ENCODE data around the gene RASSF1. TPM values are rescaled to one million over a fixed set of nuclear protein-coding genes. Genes with fewer than 3 reads are reported as not detected.

Gene RASSF1
- total and polyA plus RNA-seq, 10 of the 15 experiments (the other 5 are each of a cell fraction or from before 2014, with no cell fraction given), result 4.4 to 59.6 (median 37.2) TPM

GRCh38 chr3:50341996-50342650, 1.5 kb upstream of the RASSF1 start:
- DNase-seq (ENCODE audit: low read depth, low spot score), result no peak
- peaks cover 8% of the 10 kb centered on the region; the same call in 1 of the 2 replicates for H3K4me1 ChIP-seq (ENCODE audit: control insufficient read depth, insufficient read depth, low read length)
- WGBS (ENCODE audit: insufficient coverage, insufficient replicate concordance, low lambda C conversion rate, missing lambda C conversion rate), result 79% methylated on average over 12 of the region's 13 CpGs
- ChIA-PET POLR2A (interaction anchor here (0.7 to 7.0 kb wide), 3 partner anchors 8 to 107 kb away, joined by 3 to 84 read pairs (median 3); partner anchors contain the start of genes CYB561D2 and NPRL2), RAD21 (ENCODE audit: unreplicated experiment) (no interaction called here), SMC1A (ENCODE audit: uncharacterized antibody, unreplicated experiment) (no interaction called here), CTCF (no interaction called here)
- H3K27ac ChIP-seq (ENCODE audit: control insufficient read depth, insufficient read depth), result no peak overlapping the region
- no peak for TF ChIP-seq CHD1 (IDR thresholded peaks at IDR 0.05; ENCODE audit: low read depth, low read length)
- no peak for TF ChIP-seq JUNB (IDR thresholded peaks at IDR 0.05)
- no peak for TF ChIP-seq RB1 (IDR thresholded peaks at IDR 0.05; ENCODE audit: borderline replicate concordance)
- no peak for TF ChIP-seq RUNX3 (IDR thresholded peaks at IDR 0.05; ENCODE audit: low read length)
- TF ChIP-seq NFYB (IDR thresholded peaks at IDR 0.05; ENCODE audit: insufficient read depth, low read depth, low read length), result no peak
- TF ChIP-seq NFYA (IDR thresholded peaks at IDR 0.05; ENCODE audit: borderline replicate concordance, low read depth, low read length), result no peak
- TF ChIP-seq NFXL1 (IDR thresholded peaks at IDR 0.05; ENCODE audit: borderline replicate concordance), result no peak
- no peak for TF ChIP-seq ZBED1 (IDR thresholded peaks at IDR 0.05; ENCODE audit: borderline replicate concordance)
- no peak for TF ChIP-seq NR2C1 (IDR thresholded peaks at IDR 0.05)
- TF ChIP-seq MXI1 (IDR thresholded peaks at IDR 0.05; ENCODE audit: low read depth, low read length), result no peak
- no peak for TF ChIP-seq NR2C2 (IDR thresholded peaks at IDR 0.05; ENCODE audit: borderline replicate concordance, control insufficient read depth, insufficient read length, low read depth)
- no peak for TF ChIP-seq ETV6 (conservative IDR thresholded peaks at IDR 0.05 in 1 of 2, IDR thresholded peaks at IDR 0.05 in 1 of 2; ENCODE audit: borderline replicate concordance in 1 of 2, low read depth in 1 of 2)
- TF ChIP-seq CTCF (IDR thresholded peaks at IDR 0.05 in 2 of 3, conservative IDR thresholded peaks at IDR 0.05 in 1 of 3; ENCODE audit: control insufficient read depth in 2 of 3, extremely low read depth in 1 of 3, insufficient read depth in 1 of 3, low read depth in 3 of 3, low read length in 3 of 3), result no peak
- TF ChIP-seq RELA (IDR thresholded peaks at IDR 0.05; ENCODE audit: borderline replicate concordance, partially characterized antibody), result no peak
- no peak for TF ChIP-seq EZH2 (IDR thresholded peaks at IDR 0.05; ENCODE audit: borderline replicate concordance, control insufficient read depth, low read depth, low read length)
- TF ChIP-seq CBX5 (IDR thresholded peaks at IDR 0.05; ENCODE audit: low read depth), result no peak
- TF ChIP-seq LARP7 (IDR thresholded peaks at IDR 0.05), result no peak
- TF ChIP-seq TCF7 (IDR thresholded peaks at IDR 0.05; ENCODE audit: borderline replicate concordance), result no peak
- no peak for TF ChIP-seq SPI1 (IDR thresholded peaks at IDR 0.05; ENCODE audit: borderline replicate concordance, insufficient read depth, low read depth, low read length)
- no peak for TF ChIP-seq BCL3 (IDR thresholded peaks at IDR 0.05; ENCODE audit: borderline replicate concordance, insufficient read depth, low read depth, low read length, poor library complexity, severe bottlenecking)
- no peak overlapping the region for H3K4me3 ChIP-seq
- H4K20me1 ChIP-seq (ENCODE audit: control insufficient read depth, insufficient read depth), result no peaks in the 10 kb centered on the region
- H2AFZ ChIP-seq (ENCODE audit: control insufficient read depth, low read depth, low read length), result no peak overlapping the region
- no TSS peak for BruUV-seq (replicated peaks)
- H3K27me3 ChIP-seq (replicated peaks in 1 of 2; ENCODE audit: control insufficient read depth in 2 of 2, insufficient read depth in 2 of 2, low read length in 1 of 2), result no peaks in the 10 kb centered on the region
- no peak overlapping the region for H3K4me2 ChIP-seq (ENCODE audit: control insufficient read depth, insufficient read depth)
- intact Hi-C loops (cut with micrococcal nuclease; ENCODE audit: unreplicated experiment), result no loop called here
- in situ Hi-C loops (cut with MboI), result no loop called here
- peaks cover 34% of the 10 kb centered on the region for H3K79me2 ChIP-seq (ENCODE audit: control insufficient read depth, insufficient read depth, low read length)
- no peak overlapping the region for H3K9ac ChIP-seq (ENCODE audit: control insufficient read depth, insufficient read depth, low read length)
- FAIRE-seq, result no peak
- ATAC-seq, result no peak
- no peaks in the 10 kb centered on the region for H3K36me3 ChIP-seq (ENCODE audit: control insufficient read depth in 2 of 2, insufficient read depth in 2 of 2, low read length in 1 of 2)
- no peaks in the 10 kb centered on the region for H3K9me3 ChIP-seq (replicated peaks; ENCODE audit: control insufficient read depth, insufficient read depth, low read length)

Measured in GM12878 (cell line).